ENCODE measurements around the gene PTPRN2. TPM values are rescaled to one million over a fixed set of nuclear protein-coding genes. Genes with fewer than 3 reads are reported as not detected.
"Not testable (repeated sequence)": the region's sequence is repeated elsewhere in the genome, so short reads cannot be mapped to it uniquely, and the experiment has no call there.

Gene PTPRN2
- total RNA-seq, 1 donor from 2014 or later = 15.4 TPM

- Mint-ChIP-seq H3K27me3 (peaks cover 4% of the 10 kb centered on the region), H3K36me3 (no peaks in the 10 kb centered on the region), H3K27ac (no peak overlapping the region), H3K9me3 (no peaks in the 10 kb centered on the region), H3K4me3 (no peak overlapping the region), H3K4me1 (ENCODE audit: unreplicated experiment) (peaks cover 8% of the 10 kb centered on the region)
- TF ChIP-seq CTCF (conservative IDR thresholded peaks at IDR 0.05) = no peak
- DNase-seq (ENCODE audit: extremely low spot score, unreplicated experiment) = no peak
These were observed 738.9 kb downstream of the PTPRN2 start for GRCh38 chr7:157848508-157849340.

GRCh38 chr7:157847756-157848487 lies 739.7 kb downstream of the PTPRN2 start:
- not testable (repeated sequence) for H3K36me3 Mint-ChIP-seq; H3K4me3 Mint-ChIP-seq; H3K9me3 Mint-ChIP-seq; H3K27me3 Mint-ChIP-seq; DNase-seq (ENCODE audit: extremely low spot score, unreplicated experiment); H3K27ac Mint-ChIP-seq; H3K4me1 Mint-ChIP-seq (ENCODE audit: unreplicated experiment)

- H3K9me3 Mint-ChIP-seq; H3K4me1 Mint-ChIP-seq (ENCODE audit: unreplicated experiment); H3K27me3 Mint-ChIP-seq; H3K4me3 Mint-ChIP-seq; H3K27ac Mint-ChIP-seq; H3K36me3 Mint-ChIP-seq; DNase-seq (ENCODE audit: extremely low spot score, unreplicated experiment): not testable (repeated sequence)
These were observed 740.9 kb downstream of the PTPRN2 start for GRCh38 chr7:157846746-157847145.

GRCh38 chr7:157846271-157846670 lies 741.4 kb downstream of the PTPRN2 start:
- no peak overlapping the region for H3K4me3 Mint-ChIP-seq
- H3K36me3 Mint-ChIP-seq = no peaks in the 10 kb centered on the region
- H3K27ac Mint-ChIP-seq = no peak overlapping the region
- no peak for DNase-seq (ENCODE audit: extremely low spot score, unreplicated experiment)
- H3K9me3 Mint-ChIP-seq = no peaks in the 10 kb centered on the region
- no peaks in the 10 kb centered on the region for H3K27me3 Mint-ChIP-seq
- no peak for TF ChIP-seq CTCF (conservative IDR thresholded peaks at IDR 0.05)
- peaks cover 5% of the 10 kb centered on the region for H3K4me1 Mint-ChIP-seq (ENCODE audit: unreplicated experiment)

- Mint-ChIP-seq H3K4me3 (no peak overlapping the region), H3K36me3 (no peaks in the 10 kb centered on the region), H3K27me3 (no peaks in the 10 kb centered on the region), H3K27ac (no peak overlapping the region), H3K4me1 (ENCODE audit: unreplicated experiment) (peaks cover 5% of the 10 kb centered on the region), H3K9me3 (no peaks in the 10 kb centered on the region)
- no peak for TF ChIP-seq CTCF (conservative IDR thresholded peaks at IDR 0.05)
- no peak for DNase-seq (ENCODE audit: extremely low spot score, unreplicated experiment)
These were observed 742.3 kb downstream of the PTPRN2 start for GRCh38 chr7:157845203-157845835.

- no peak overlapping the region for H3K27ac Mint-ChIP-seq
- H3K9me3 Mint-ChIP-seq = no peaks in the 10 kb centered on the region
- no peaks in the 10 kb centered on the region for H3K27me3 Mint-ChIP-seq
- no peaks in the 10 kb centered on the region for H3K36me3 Mint-ChIP-seq
- DNase-seq (ENCODE audit: extremely low spot score, unreplicated experiment) = no peak
- no peak for TF ChIP-seq CTCF (conservative IDR thresholded peaks at IDR 0.05)
- H3K4me3 Mint-ChIP-seq = no peak overlapping the region
- H3K4me1 Mint-ChIP-seq (ENCODE audit: unreplicated experiment) = peaks cover 5% of the 10 kb centered on the region
These were observed 743.0 kb downstream of the PTPRN2 start for GRCh38 chr7:157844611-157845010.

All from type B pancreatic cell (in vitro differentiated cells).